Kidney (tissue), 11 donors: ENCODE data around the gene SMG1. TPM values are rescaled to one million over a fixed set of nuclear protein-coding genes. Genes with fewer than 3 reads are reported as not detected.
"Not testable (repeated sequence)": the region's sequence is repeated elsewhere in the genome, so short reads cannot be mapped to it uniquely, and the experiment has no call there.

ENCODE experiments used
- DNase-seq, 5 donors: peaks; one replicate each; pipeline ENCODE4 v3.0.0-alpha.2; 2013 to 2020
- FAIRE-seq: peaks from 2 replicates; lab custom pipeline; 2012; peaks lifted over from hg19 to GRCh38; lab: Jason Lieb, UNC
- H3K27ac ChIP-seq, 2 donors: one replicate each; pipeline ENCODE4 v1.7.0; 2013; ENCODE audit warnings: low read depth in 2 of 2, low read length in 2 of 2, inconsistent platforms in 1 of 2
- H3K27me3 ChIP-seq: one replicate; pipeline ENCODE4 v1.7.1; 2013; ENCODE audit warnings: low read length, inconsistent platforms; ENCODE audit not compliant: control insufficient read depth, insufficient read depth
- H3K36me3 ChIP-seq, 3 donors: one replicate each; pipeline versions ENCODE4 v1.7.0 to v1.7.1; 2013; ENCODE audit warnings: low read length in 3 of 3, control low read depth in 1 of 3, inconsistent platforms in 1 of 3; ENCODE audit not compliant: insufficient read depth in 3 of 3, control insufficient read depth in 2 of 3
- H3K4me1 ChIP-seq, 3 donors: one replicate each; pipeline versions ENCODE4 v1.7.0 to v1.7.1; 2013; ENCODE audit warnings: low read length in 3 of 3, inconsistent platforms in 1 of 3, low read depth in 1 of 3; ENCODE audit not compliant: control insufficient read depth in 2 of 3, insufficient read depth in 2 of 3
- H3K4me3 ChIP-seq, 3 donors: one replicate each; pipeline versions ENCODE4 v1.7.0 to v1.8.1; 2013; ENCODE audit warnings: low read length in 3 of 3, control low read depth in 1 of 3, inconsistent platforms in 1 of 3
- H3K9ac ChIP-seq, 3 donors: one replicate each; pipeline versions ENCODE4 v1.7.0 to v1.7.1; 2013; ENCODE audit warnings: low read length in 3 of 3, control low read depth in 1 of 3, inconsistent platforms in 1 of 3
- H3K9me3 ChIP-seq, 3 donors: one replicate each; pipeline versions ENCODE4 v1.7.0 to v1.7.1; 2013; ENCODE audit warnings: low read length in 3 of 3, control low read depth in 1 of 3, inconsistent platforms in 1 of 3; ENCODE audit not compliant: control insufficient read depth in 2 of 3, insufficient read depth in 1 of 3
- intact Hi-C: fragments of 100-400 bp; cut with DNase I; formaldehyde crosslinking; loops from one replicate; pipeline ENCODE4 v1.11.1; 2022
- polyA plus RNA-seq: library from polyadenylated mRNA; stranded (reverse); fragments of 350-450 nt; fragmentation: Illumina TruSeq; extraction: RNeasy Lipid Tissue Mini Kit (QIAGEN cat#74804); gene quantifications from one replicate; pipeline ENCODE4 v1.2.3, GENCODE V29; 2014; ENCODE audit warnings: low read depth, low replicate concordance; ENCODE audit not compliant: insufficient read depth
- total RNA-seq: library from RNA; stranded (reverse); fragmentation: NEBNext Ultra II Directional; extraction: Animal tissue kit (Norgen Biotek cat#: 25700); gene quantifications from one replicate; pipeline ENCODE4 v1.2.1, GENCODE V29; 2021
- donor health status: control.
- donor health status: control.
- donor health status: DM: yes; HTN: yes; CAD: no.
- donor health status: Normal renal cell carcinoma (clear cell type).

Gene SMG1
- total and polyA plus RNA-seq, 2 donors from 2014 or later, result 4.9 to 94.4 TPM

DNA sequence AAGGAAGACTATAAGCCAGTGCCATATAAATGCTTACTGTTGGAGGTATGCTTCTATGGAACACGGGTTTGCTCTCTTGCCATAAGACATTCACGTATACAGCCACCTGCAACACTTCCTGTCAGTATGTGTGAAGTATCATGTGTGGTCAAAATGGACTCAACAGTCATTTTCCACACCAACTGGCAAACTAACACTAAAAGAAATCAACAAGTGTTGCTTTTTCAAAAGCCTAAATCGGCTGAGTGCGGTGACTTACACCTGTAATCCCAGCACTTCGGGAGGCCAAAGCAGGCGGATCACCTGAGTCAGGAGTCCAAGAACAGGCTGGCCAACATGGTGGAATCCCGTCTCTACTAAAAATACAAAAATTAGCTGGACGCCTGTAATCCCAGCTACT is 3.1 kb downstream of the SMG1 start:
- H3K9ac ChIP-seq, H3K27me3 ChIP-seq, DNase-seq, FAIRE-seq, H3K4me3 ChIP-seq, H3K36me3 ChIP-seq, intact Hi-C loops, H3K4me1 ChIP-seq, H3K27ac ChIP-seq, H3K9me3 ChIP-seq: not testable (repeated sequence)

DNA sequence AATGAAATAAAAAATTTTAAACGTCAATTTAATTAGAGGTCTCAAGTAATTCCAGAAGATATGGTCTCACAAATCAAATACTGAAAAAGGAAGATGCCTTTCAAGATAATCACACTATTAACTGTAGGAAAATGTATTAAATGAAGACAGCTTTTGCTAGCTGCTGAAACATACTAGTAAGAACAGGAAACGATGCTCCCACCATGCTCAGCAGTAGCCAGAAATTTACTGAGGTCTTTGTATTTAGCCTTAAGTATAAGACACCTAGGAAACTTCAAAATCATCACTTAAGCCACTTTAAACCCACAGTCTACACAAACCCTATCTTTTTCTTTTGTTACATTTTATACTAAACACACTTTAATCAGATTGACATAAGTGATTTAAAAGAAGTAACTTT is 16.6 kb downstream of the SMG1 start:
- DNase-seq, H3K27ac ChIP-seq, H3K36me3 ChIP-seq, H3K4me1 ChIP-seq, H3K9ac ChIP-seq, H3K4me3 ChIP-seq, intact Hi-C loops, FAIRE-seq, H3K27me3 ChIP-seq, H3K9me3 ChIP-seq: not testable (repeated sequence)

DNA sequence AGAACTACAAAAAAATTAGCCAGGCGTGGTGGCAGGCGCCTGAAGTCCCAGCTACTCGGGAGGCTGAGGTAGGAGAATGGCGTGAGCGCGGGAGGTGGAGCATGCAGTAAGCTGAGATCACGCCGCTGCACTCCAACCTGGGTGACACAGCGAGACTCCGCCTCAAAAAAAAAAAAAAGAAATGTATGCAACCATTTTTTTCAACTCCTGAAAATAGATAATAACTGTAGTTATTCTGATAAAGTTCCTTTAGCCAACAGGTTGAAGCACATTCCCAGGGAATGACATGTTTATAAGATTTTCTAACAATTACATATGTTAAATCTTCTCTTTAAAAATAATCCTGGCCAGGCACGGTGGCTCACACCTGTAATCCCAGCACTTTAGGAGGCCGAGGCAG is 17.5 kb downstream of the SMG1 start:
- H3K27me3 ChIP-seq, H3K27ac ChIP-seq, intact Hi-C loops, H3K9ac ChIP-seq, H3K9me3 ChIP-seq, H3K4me3 ChIP-seq, FAIRE-seq, H3K36me3 ChIP-seq, DNase-seq, H3K4me1 ChIP-seq: not testable (repeated sequence)

DNA sequence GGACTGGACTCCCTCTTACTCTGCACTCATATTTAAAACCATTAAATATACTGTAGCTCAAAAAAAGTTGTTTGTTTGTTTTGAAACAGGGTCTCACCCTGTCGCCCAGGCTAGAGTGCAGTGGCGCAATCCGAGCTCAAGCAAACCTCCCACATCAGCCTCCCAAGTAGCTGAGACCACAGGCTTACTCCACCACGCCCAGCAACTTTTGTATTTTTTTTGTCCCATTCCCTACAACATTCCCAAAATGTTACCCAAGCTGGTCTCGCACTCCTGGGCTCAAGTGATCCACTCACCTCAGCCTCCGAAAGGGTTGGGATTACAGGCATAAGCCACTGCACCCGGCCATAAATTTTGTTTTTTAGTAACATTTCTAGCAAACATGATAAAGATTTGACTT is 23.4 kb downstream of the SMG1 start:
- FAIRE-seq, H3K9me3 ChIP-seq, H3K27ac ChIP-seq, intact Hi-C loops, H3K4me3 ChIP-seq, H3K4me1 ChIP-seq, DNase-seq, H3K9ac ChIP-seq, H3K36me3 ChIP-seq, H3K27me3 ChIP-seq: not testable (repeated sequence)

DNA sequence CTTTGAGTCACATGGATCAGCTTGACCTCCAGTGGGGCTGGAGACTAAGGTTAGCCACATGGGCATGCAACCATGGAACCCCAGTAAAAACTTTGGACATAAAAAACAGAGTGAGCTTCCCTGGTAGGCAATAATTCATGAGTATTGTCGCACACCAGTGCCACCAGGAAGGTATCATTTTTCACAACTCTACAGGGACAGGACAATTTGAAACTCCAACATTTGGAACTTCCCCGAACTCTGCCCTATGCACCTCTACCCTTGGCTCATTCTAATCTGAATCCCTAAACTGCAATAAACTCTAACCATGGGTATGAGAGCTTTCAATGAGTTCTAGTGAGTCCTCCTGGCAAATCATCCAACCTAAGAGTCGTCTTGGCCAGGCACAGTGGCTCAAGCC is 24.2 kb downstream of the SMG1 start:
- H3K27ac ChIP-seq, H3K27me3 ChIP-seq, H3K4me1 ChIP-seq, H3K9ac ChIP-seq, H3K4me3 ChIP-seq, H3K9me3 ChIP-seq, intact Hi-C loops, H3K36me3 ChIP-seq, FAIRE-seq: not testable (repeated sequence)
- DNase-seq, result peak in 3 of 5 donors; percentile 9 to 16 (median 10)

DNA sequence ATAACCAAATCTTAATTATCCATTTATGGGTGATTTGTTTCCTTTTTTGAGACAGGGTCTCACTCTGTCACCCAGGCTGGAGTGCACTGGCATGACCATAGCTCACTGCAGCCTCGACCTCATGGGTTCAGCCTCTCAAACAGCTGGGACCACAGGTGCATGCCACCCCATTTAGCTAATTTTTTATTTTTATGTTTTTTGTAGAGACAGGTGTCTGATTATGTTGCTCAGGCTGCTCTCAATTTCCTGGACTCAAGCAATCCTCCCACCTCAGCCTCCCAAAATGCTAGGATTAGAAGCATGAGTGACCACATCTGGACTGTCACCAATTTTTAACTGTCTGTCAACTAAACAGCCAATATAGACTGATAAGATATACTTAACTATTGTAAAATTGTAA is 25.0 kb downstream of the SMG1 start:
- DNase-seq, H3K36me3 ChIP-seq, H3K9me3 ChIP-seq, H3K27me3 ChIP-seq, intact Hi-C loops, H3K27ac ChIP-seq, H3K4me3 ChIP-seq, H3K9ac ChIP-seq, FAIRE-seq, H3K4me1 ChIP-seq: not testable (repeated sequence)

- H3K27me3 ChIP-seq, H3K4me3 ChIP-seq, H3K9me3 ChIP-seq, FAIRE-seq, H3K36me3 ChIP-seq, H3K9ac ChIP-seq, H3K27ac ChIP-seq, DNase-seq, intact Hi-C loops, H3K4me1 ChIP-seq: not testable (repeated sequence)
These were observed 41.8 kb downstream of the SMG1 start for GRCh38 chr16:18884456-18884855.

- H3K36me3 ChIP-seq, result peaks cover 0 to 11% (median 0%) of the 10 kb centered on the region in 3 donors
- H3K27ac ChIP-seq, H3K27me3 ChIP-seq, intact Hi-C loops, DNase-seq, H3K9me3 ChIP-seq, H3K4me3 ChIP-seq, H3K4me1 ChIP-seq, H3K9ac ChIP-seq, FAIRE-seq: not testable (repeated sequence)
These were observed 48.5 kb downstream of the SMG1 start for GRCh38 chr16:18877734-18878133.

- DNase-seq, H3K27me3 ChIP-seq, H3K36me3 ChIP-seq, intact Hi-C loops, H3K4me1 ChIP-seq, H3K9me3 ChIP-seq, H3K27ac ChIP-seq, H3K9ac ChIP-seq, H3K4me3 ChIP-seq, FAIRE-seq: not testable (repeated sequence)
These were observed 48.9 kb downstream of the SMG1 start for GRCh38 chr16:18877259-18877658.
